ENCODE data around the gene PCDHA2. TPM values are rescaled to one million over a fixed set of nuclear protein-coding genes. Genes with fewer than 3 reads are reported as not detected.
"Not testable (repeated sequence)": the region's sequence is repeated elsewhere in the genome, so short reads cannot be mapped to it uniquely, and the experiment has no call there.

PCDHA2 gene
- total RNA-seq, 2 donors from 2014 or later = 0.85 TPM; not detected in 1

DNA sequence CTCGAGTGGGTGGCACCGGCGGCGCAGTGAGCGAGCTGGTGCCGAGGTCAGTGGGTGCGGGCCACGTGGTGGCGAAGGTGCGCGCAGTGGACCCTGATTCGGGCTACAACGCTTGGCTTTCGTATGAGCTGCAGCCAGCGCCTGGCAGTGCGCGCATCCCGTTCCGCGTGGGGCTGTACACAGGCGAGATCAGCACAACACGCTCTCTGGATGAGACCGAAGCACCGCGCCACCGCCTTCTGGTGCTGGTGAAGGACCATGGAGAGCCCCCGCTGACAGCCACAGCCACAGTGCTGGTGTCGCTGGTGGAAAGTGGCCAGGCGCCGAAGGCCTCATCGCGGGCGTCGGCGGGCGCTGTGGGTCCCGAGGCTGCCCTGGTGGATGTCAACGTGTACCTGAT lies 28.8 kb downstream of the PCDHA2 start:
- TF ChIP-seq, protein P1, sequence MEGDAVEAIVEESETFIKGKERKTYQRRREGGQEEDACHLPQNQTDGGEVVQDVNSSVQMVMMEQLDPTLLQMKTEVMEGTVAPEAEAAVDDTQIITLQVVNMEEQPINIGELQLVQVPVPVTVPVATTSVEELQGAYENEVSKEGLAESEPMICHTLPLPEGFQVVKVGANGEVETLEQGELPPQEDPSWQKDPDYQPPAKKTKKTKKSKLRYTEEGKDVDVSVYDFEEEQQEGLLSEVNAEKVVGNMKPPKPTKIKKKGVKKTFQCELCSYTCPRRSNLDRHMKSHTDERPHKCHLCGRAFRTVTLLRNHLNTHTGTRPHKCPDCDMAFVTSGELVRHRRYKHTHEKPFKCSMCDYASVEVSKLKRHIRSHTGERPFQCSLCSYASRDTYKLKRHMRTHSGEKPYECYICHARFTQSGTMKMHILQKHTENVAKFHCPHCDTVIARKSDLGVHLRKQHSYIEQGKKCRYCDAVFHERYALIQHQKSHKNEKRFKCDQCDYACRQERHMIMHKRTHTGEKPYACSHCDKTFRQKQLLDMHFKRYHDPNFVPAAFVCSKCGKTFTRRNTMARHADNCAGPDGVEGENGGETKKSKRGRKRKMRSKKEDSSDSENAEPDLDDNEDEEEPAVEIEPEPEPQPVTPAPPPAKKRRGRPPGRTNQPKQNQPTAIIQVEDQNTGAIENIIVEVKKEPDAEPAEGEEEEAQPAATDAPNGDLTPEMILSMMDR (IDR thresholded peaks at IDR 0.05) = no peak
- H3K36me3 ChIP-seq = no peaks in the 10 kb centered on the region
- peaks cover 21% of the 10 kb centered on the region for H3K9me3 ChIP-seq
- no peak overlapping the region for H3K27ac ChIP-seq
- H3K4me3 ChIP-seq = no peak overlapping the region
- H3K4me1 ChIP-seq (ENCODE audit: control insufficient read depth in 1 of 2, low read depth in 2 of 2) = no peaks in the 10 kb centered on the region
- no peaks in the 10 kb centered on the region for H3K27me3 ChIP-seq (replicated peaks; ENCODE audit: insufficient read depth)
- ATAC-seq (ENCODE audit: insufficient number of reproducible peaks, low FRiP score, low read depth) = no peak
- no peak for DNase-seq (ENCODE audit: low spot score)

- no peaks in the 10 kb centered on the region for H3K4me1 ChIP-seq (ENCODE audit: control insufficient read depth in 1 of 2, low read depth in 2 of 2)
- H3K4me3 ChIP-seq = peak within 1 kb of the TSS; percentile 42
- no peaks in the 10 kb centered on the region for H3K27me3 ChIP-seq (replicated peaks; ENCODE audit: insufficient read depth)
- H3K36me3 ChIP-seq = no peaks in the 10 kb centered on the region
- TF ChIP-seq, protein P1 (IDR thresholded peaks at IDR 0.05) = no peak
- H3K9me3 ChIP-seq = peaks cover 20% of the 10 kb centered on the region
- DNase-seq (ENCODE audit: low spot score) (no peak), ATAC-seq (ENCODE audit: insufficient number of reproducible peaks, low FRiP score, low read depth) (no peak)
- H3K27ac ChIP-seq = no peak within 1 kb of the TSS
These were observed 33.2 kb downstream of the PCDHA2 start, which contains the start of gene PCDHA6 for GRCh38 chr5:140827704-140828361. Gene PCDHA6 (plus strand): TSS chr5:140827960. CDS start chr5:140828092, 132 bp downstream.

- DNase-seq (ENCODE audit: low spot score) (no peak), ATAC-seq (ENCODE audit: insufficient number of reproducible peaks, low FRiP score, low read depth) (no peak)
- Histone ChIP-seq H3K4me3 (peak overlapping the region; percentile 42), H3K4me1 (ENCODE audit: control insufficient read depth in 1 of 2, low read depth in 2 of 2) (no peaks in the 10 kb centered on the region), H3K27ac (no peak overlapping the region), H3K36me3 (no peaks in the 10 kb centered on the region), H3K27me3 (replicated peaks; ENCODE audit: insufficient read depth) (no peaks in the 10 kb centered on the region), H3K9me3 (peaks cover 17% of the 10 kb centered on the region)
- TF ChIP-seq, protein P1 (IDR thresholded peaks at IDR 0.05) = no peak
These were observed 33.7 kb downstream of the PCDHA2 start for GRCh38 chr5:140828362-140828737.

GRCh38 chr5:140829511-140830501 lies 35.2 kb downstream of the PCDHA2 start:
- H3K4me1 ChIP-seq (ENCODE audit: control insufficient read depth in 1 of 2, low read depth in 2 of 2); H3K36me3 ChIP-seq; H3K27ac ChIP-seq; H3K4me3 ChIP-seq; H3K27me3 ChIP-seq (replicated peaks; ENCODE audit: insufficient read depth); DNase-seq (ENCODE audit: low spot score); ATAC-seq (ENCODE audit: insufficient number of reproducible peaks, low FRiP score, low read depth): not testable (repeated sequence)
- H3K9me3 ChIP-seq = peaks cover 28% of the 10 kb centered on the region

DNA sequence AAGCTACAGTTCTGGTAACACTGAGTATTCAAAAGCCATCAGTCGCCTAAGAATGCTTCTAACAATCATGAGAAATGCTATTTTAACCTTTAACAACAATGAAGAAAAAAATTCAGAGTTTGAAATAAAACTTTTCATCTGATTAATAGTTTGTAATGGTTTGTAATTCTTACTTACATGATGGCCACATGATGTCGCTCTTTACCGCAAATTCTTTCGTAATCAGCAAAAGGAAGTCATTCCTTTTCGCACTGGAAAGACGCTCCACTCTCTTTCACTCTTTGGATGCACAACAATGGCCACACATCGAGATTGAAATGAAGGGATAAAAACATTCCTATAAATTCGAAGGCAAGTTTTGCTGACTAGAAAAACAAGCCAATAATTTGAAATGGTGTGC lies 39.3 kb downstream of the PCDHA2 start, which contains the start of gene PCDHA7:
PCDHA7 (plus strand) TSS at position 277 of the 400 bp plus-strand sequence; CDS start at position 392, 115 bp downstream.
- peak within 1 kb of the TSS; percentile 25 for H3K4me3 ChIP-seq
- DNase-seq (ENCODE audit: low spot score) (no peak), ATAC-seq (ENCODE audit: insufficient number of reproducible peaks, low FRiP score, low read depth) (no peak)
- H3K27ac ChIP-seq = no peak within 1 kb of the TSS
- H3K27me3 ChIP-seq (replicated peaks; ENCODE audit: insufficient read depth) = no peaks in the 10 kb centered on the region
- H3K9me3 ChIP-seq = peaks cover 40% of the 10 kb centered on the region
- H3K36me3 ChIP-seq = no peaks in the 10 kb centered on the region
- no peaks in the 10 kb centered on the region for H3K4me1 ChIP-seq (ENCODE audit: control insufficient read depth in 1 of 2, low read depth in 2 of 2)
- TF ChIP-seq, protein P1 (IDR thresholded peaks at IDR 0.05) = no peak

DNA sequence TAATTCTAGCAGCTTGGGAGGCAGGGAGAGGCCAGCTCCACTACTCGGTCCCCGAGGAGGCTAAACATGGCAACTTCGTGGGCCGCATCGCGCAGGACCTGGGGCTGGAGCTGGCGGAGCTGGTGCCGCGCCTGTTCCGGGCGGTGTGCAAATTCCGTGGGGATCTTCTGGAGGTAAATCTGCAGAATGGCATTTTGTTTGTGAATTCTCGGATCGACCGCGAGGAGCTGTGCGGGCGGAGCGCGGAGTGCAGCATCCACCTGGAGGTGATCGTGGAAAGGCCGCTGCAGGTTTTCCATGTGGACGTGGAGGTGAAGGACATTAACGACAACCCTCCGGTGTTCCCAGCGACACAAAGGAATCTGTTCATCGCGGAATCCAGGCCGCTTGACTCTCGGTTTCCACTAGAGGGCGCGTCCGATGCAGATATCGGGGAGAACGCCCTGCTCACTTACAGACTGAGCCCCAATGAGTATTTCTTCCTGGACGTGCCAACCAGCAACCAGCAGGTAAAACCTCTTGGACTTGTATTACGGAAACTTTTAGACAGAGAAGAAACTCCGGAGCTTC lies 39.9 kb downstream of the PCDHA2 start:
- Histone ChIP-seq H3K9me3 (peaks cover 36% of the 10 kb centered on the region), H3K4me3 (peak overlapping the region; percentile 25)
- not testable (repeated sequence) for DNase-seq (ENCODE audit: low spot score); H3K4me1 ChIP-seq (ENCODE audit: control insufficient read depth in 1 of 2, low read depth in 2 of 2); H3K27ac ChIP-seq; H3K36me3 ChIP-seq; ATAC-seq (ENCODE audit: insufficient number of reproducible peaks, low FRiP score, low read depth); H3K27me3 ChIP-seq (replicated peaks; ENCODE audit: insufficient read depth)

Data from thoracic aorta (tissue), 2 donors.